GM19397 (cell line): ENCODE measurements around the gene SCN8A.

Source experiments
- ATAC-seq: cut with Tn5 transposase; IDR thresholded peaks from one replicate; pipeline ENCODE4 v1.9.1; 2021; ENCODE audit warnings: mild to moderate bottlenecking, moderate library complexity; ENCODE audit not compliant: unreplicated experiment

The SCN8A gene

GRCh38 chr12:51666696-51667095 is 75.7 kb downstream of the SCN8A start:
- no peak for ATAC-seq

GRCh38 chr12:51667269-51667668 is 76.2 kb downstream of the SCN8A start:
- ATAC-seq, result no peak

- no peak for ATAC-seq
Measured at GRCh38 chr12:51669271-51669670, 78.2 kb downstream of the SCN8A start.

- ATAC-seq, result no peak
Measured at GRCh38 chr12:51669996-51670395, 79.0 kb downstream of the SCN8A start.

GRCh38 chr12:51672334-51672733 is 81.3 kb downstream of the SCN8A start:
- no peak for ATAC-seq

- ATAC-seq, result no peak
Measured at GRCh38 chr12:51675071-51675803, 84.2 kb downstream of the SCN8A start.

GRCh38 chr12:51676875-51677274 is 85.8 kb downstream of the SCN8A start:
- no peak for ATAC-seq

- no peak for ATAC-seq
Measured at GRCh38 chr12:51677284-51677968, 86.4 kb downstream of the SCN8A start.

- ATAC-seq, result no peak
Measured at GRCh38 chr12:51678086-51678724, 87.2 kb downstream of the SCN8A start.

GRCh38 chr12:51682981-51683380 is 91.9 kb downstream of the SCN8A start:
- ATAC-seq, result no peak

GRCh38 chr12:51683763-51684357 is 92.8 kb downstream of the SCN8A start:
- no peak for ATAC-seq

GRCh38 chr12:51686727-51687126 is 95.7 kb downstream of the SCN8A start:
- ATAC-seq, result no peak

GRCh38 chr12:51687177-51687576 is 96.1 kb downstream of the SCN8A start:
- no peak for ATAC-seq

- no peak for ATAC-seq
Measured at GRCh38 chr12:51687614-51688013, 96.6 kb downstream of the SCN8A start.

- ATAC-seq, result no peak
Measured at GRCh38 chr12:51689983-51690382, 99.0 kb downstream of the SCN8A start.

- no peak for ATAC-seq
Measured at GRCh38 chr12:51692016-51692415, 101.0 kb downstream of the SCN8A start.

GRCh38 chr12:51693569-51693968 is 102.5 kb downstream of the SCN8A start:
- no peak for ATAC-seq

- no peak for ATAC-seq
Measured at GRCh38 chr12:51694146-51694545, 103.1 kb downstream of the SCN8A start.

- ATAC-seq, result no peak
Measured at GRCh38 chr12:51695241-51696010, 104.4 kb downstream of the SCN8A start.

GRCh38 chr12:51699219-51699618 is 108.2 kb downstream of the SCN8A start:
- ATAC-seq, result no peak

- ATAC-seq, result no peak
Measured at GRCh38 chr12:51700887-51701286, 109.9 kb downstream of the SCN8A start.
